ENCODE results near the gene TBC1D21.

The TBC1D21 gene

GRCh38 chr15:73858062-73858461, 15.3 kb upstream of the TBC1D21 start:
- DNase-seq (ENCODE audit: low read depth in 2 of 2): no peak

DNA sequence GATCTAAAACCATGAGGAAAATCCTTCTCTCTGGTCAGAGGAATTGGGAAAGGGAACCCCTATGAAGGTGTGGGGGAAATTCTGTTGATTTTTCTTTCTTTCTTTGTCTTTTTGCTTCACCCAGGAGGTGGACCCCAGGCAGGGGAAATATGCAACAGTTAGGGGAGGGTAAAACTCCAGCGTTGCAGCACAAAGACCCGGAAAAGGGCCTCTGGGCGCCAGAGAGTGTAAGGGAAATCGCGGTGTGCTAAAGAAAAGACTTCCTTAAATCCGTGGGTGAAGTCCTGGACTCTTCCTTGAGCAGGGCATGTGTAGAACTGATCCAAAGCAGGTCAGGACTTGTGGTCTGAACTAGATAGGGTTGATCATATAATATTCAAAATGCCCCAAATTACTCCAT, 11.1 kb upstream of the TBC1D21 start:
- no peak for DNase-seq (ENCODE audit: low read depth in 2 of 2)

- no peak for DNase-seq (ENCODE audit: low read depth in 2 of 2)
These were observed 8.0 kb upstream of the TBC1D21 start for GRCh38 chr15:73865379-73865778.

GRCh38 chr15:73865904-73866303, 7.5 kb upstream of the TBC1D21 start:
- DNase-seq (ENCODE audit: low read depth in 2 of 2): no peak

DNA sequence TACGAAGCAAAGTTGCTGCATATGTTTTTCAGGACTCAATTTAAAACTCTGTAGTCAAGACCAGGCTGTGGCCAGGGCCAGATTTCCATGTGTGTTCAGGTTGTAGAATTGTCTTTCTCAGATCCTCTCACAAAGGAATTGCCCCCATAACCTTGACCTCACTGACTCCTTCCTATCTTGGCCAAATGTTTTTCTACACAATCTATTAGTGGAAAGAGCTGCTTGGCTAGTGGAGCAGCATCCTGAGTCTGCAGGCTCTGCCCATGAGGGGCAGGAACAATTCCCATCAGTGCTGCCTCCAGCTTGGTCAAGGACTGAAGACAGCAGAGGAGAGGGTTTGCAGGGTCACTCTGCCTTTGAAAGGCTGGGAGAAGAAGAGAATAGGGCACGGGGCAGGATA, 6.9 kb upstream of the TBC1D21 start:
- DNase-seq (ENCODE audit: low read depth in 2 of 2): no peak

GRCh38 chr15:73866881-73867410, 6.4 kb upstream of the TBC1D21 start:
- no peak for DNase-seq (ENCODE audit: low read depth in 2 of 2)

GRCh38 chr15:73867426-73867825, 5.9 kb upstream of the TBC1D21 start:
- no peak for DNase-seq (ENCODE audit: low read depth in 2 of 2)

DNA sequence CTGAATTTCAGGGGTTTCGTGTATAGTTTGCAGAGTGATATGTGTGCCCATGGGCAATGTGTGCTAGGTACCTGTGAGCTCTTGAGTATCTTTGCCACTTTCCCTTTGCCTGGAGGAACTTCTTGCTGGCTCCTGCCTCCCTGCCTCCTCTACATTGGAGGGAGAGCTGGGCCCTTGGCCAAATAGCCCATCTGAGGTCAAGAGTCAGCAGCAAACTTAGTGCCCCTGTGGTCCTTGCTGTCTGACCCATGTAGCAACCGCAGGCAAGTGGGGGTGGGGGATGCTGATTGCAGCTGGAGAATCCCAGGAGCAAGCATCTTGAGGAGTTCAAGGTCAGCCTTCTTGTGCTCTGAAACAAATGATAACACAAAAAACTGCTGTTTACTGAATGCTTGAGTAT, 5.4 kb upstream of the TBC1D21 start:
- DNase-seq (ENCODE audit: low read depth in 2 of 2): no peak

DNA sequence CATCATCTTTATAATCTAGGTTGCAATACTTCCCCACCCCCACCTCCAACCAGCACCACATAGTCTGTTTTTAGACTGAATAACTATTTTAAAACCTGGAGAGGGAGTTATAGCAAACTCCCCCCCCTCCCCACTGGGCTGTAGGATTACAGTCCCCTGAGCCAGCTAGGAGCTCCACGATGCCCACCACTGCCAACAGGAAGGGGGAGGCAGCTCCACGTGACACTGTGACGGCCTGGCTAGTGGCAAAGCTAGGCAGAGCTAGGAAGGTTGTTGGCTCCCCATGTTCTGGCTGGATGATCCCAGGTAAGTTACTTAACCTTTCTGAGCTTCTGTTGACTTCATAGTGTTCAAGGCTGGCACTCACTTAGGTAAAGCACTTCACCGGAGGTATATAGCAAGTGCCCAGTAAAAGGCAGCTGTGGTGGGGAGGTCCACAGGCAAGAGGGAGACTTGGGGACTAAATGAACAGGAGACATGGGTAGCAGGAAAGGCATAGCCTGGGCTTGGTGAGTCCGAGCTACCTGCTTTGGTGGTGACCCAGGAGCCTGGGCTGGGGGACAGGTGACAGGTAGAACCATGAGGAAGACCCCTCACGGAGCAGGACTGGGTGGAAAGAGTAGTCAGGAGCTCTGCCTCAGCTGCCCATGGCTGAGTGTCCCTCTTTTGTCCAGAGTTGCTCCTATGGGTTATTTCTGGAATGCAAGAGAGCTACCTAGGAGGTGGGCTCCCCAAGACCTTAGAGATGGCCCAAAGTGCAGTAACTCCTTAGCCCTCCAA, 4.0 kb upstream of the TBC1D21 start:
- DNase-seq (ENCODE audit: low read depth in 2 of 2): no peak

GRCh38 chr15:73870700-73871408, 2.5 kb upstream of the TBC1D21 start:
- DNase-seq (ENCODE audit: low read depth in 2 of 2): no peak

DNA sequence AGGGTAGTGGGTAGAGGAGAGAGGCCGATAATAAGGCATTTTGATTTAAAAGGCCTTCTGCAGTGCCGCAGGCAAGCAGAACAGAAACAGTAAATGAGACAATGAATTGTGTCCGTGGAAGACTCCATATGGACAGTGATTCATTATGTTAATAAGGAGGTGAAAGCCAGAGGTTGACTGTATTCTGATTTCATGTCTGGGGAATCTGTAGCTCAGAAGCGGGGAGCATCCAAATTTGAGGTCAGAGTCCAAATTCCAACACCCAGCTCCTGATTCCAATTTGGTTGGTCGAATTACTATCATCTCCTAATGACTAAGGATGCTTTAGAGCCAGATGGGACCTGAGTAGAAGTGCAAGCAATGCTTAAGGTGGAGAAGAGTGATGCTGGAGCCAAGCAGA, 1.0 kb upstream of the TBC1D21 start:
- DNase-seq (ENCODE audit: low read depth in 2 of 2): no peak

DNA sequence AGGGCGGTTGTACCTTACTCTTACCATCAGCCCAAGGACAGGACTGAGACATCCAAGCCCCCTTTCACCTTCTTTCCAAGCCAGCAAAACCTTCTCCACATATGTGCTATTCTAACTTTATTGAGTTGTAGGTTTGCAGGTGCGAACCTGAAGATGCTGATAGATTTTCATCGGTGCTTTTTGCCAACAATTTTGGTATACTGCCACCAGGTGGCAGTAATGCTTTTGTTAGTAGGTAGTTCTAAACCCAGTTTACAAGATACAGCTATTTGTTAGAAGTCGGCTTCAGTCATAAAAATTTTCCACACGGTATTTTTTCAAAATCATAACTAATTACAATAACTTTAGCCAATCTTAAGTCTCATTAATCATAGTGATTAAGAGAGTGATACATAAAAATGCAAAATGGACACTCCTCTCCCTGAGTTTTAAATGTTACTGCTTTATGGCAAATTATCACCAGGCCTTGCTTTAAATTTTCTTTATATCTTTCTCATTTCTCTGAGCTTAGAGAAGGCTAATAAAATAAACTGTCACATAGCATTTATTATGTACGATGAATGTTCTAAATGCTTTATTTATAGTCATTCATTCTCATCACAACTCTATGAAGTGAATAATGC, 636 bp downstream of the TBC1D21 start:
- DNase-seq (ENCODE audit: low read depth in 2 of 2): no peak

GRCh38 chr15:73879426-73879825, 6.1 kb downstream of the TBC1D21 start:
- DNase-seq (ENCODE audit: low read depth in 2 of 2): no peak

- DNase-seq (ENCODE audit: low read depth in 2 of 2): no peak
These were observed 8.4 kb downstream of the TBC1D21 start for GRCh38 chr15:73881579-73882320.

DNA sequence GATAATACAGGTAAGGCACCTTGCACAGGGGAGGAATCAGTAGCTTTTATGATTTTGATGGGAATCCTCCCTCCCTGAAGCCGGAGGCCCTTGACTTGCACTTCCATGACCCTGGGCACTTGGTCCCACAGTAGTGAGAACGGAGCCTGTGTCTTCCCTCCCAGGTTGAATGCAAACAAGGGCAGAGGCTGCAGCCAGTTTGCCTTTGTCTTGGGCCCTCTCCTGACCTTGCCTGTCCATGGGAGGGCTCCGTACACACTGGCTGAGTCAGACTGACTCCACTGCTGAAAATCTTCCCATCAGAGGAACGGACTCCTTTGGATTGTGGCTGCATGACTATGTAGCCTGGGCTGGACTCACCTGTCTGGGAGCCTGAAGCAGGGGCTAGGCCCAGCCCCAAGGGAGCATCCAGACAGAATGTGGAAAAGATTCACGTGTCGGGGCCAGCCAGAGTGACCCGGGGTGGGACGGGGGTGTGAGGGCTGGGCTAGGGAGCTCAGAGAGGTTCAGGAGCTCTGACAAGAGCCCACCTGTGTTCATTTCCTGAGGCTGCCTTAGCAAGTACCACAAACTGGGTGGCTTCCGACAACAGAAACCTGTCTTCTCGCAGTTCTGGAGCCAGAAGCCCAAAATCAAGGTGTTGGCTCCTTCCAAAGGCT, 9.5 kb downstream of the TBC1D21 start:
- DNase-seq (ENCODE audit: low read depth in 2 of 2): no peak

DNA sequence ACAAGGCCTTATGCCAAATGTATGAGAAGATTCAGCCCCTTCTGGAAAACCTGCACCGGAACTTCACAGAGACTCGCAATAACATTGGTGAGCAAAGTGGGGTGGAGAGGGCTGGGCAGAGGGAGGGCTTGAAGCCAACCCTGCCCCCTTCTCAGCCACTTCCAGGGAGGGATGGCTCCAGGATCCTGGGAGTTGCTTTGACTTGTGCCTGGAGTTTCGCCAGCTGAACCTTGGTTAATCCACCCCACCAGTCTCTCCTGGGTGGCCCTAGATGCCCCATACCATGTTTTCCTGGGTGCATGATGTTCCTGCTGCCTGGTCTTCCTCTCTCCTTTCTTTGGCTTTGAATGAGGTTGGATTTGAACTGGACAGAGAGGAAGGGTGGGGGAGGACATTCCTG, 10.8 kb downstream of the TBC1D21 start:
- no peak for DNase-seq (ENCODE audit: low read depth in 2 of 2)

DNA sequence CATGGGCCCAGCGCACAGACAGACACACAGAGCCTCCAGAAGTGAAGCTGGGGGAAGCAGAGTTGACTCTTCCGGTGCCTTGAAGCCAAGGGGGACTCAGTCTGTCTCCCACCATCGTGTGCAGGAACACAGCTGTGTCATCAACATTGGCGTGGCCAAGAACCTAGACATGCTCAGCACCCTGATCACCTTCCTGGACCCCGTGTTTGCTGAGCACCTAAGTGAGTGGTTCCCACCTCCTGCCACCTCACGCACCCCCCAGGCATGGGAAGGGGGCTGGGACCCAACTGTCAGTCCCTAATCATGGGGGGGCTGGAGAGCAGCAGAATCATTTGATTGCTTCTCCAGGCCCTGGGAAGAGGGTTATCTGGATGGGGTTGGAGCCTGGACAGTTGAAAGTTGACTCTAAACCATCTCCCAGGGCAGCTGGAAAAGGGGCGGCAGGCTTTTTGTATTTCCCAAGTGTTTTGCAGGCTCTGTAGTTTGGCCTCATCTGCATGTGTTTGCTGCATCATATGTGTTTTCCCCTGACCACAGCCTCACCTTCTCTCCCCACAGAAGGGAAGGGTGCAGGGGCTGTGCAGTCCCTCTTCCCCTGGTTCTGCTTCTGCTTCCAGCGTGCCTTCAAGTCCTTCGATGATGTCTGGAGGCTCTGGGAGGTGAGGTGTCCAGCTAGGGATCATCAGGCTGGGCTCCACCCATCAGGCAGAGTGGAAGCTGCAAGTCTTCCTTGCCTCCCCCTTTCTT, 12.8 kb downstream of the TBC1D21 start:
- DNase-seq (ENCODE audit: low read depth in 2 of 2): no peak

GRCh38 chr15:73886717-73887345, 13.5 kb downstream of the TBC1D21 start:
- DNase-seq (ENCODE audit: low read depth in 2 of 2): no peak

GRCh38 chr15:73887481-73887880, 14.1 kb downstream of the TBC1D21 start:
- DNase-seq (ENCODE audit: low read depth in 2 of 2): no peak
